ENCODE data around the gene CLIC5.

Gene CLIC5

GRCh38 chr6:45923831-45924391, 91.7 kb downstream of the CLIC5 start:
- no peak for DNase-seq

GRCh38 chr6:45922728-45923351, 92.8 kb downstream of the CLIC5 start:
- DNase-seq, result peak; percentile 55

- no peak for DNase-seq
Observed at GRCh38 chr6:45921691-45922281, 93.9 kb downstream of the CLIC5 start.

- DNase-seq, result no peak
Observed at GRCh38 chr6:45920819-45921511, 94.7 kb downstream of the CLIC5 start.

GRCh38 chr6:45917439-45917838, 98.2 kb downstream of the CLIC5 start:
- DNase-seq, result no peak

- no peak for DNase-seq
Observed at GRCh38 chr6:45916692-45917091, 99.0 kb downstream of the CLIC5 start.

GRCh38 chr6:45915780-45916468, 99.7 kb downstream of the CLIC5 start:
- DNase-seq, result no peak

GRCh38 chr6:45911691-45912090, 104.0 kb downstream of the CLIC5 start:
- no peak for DNase-seq

GRCh38 chr6:45903959-45904358, 111.7 kb downstream of the CLIC5 start:
- no peak for DNase-seq

GRCh38 chr6:45902984-45903383, 112.7 kb downstream of the CLIC5 start:
- DNase-seq, result no peak

GRCh38 chr6:45901767-45902650, 113.7 kb downstream of the CLIC5 start:
- no peak for DNase-seq

GRCh38 chr6:45900808-45901752, 114.6 kb downstream of the CLIC5 start:
- DNase-seq, result no peak

- no peak for DNase-seq
Observed at GRCh38 chr6:45899683-45899946, 116.0 kb downstream of the CLIC5 start.

- no peak for DNase-seq
Observed at GRCh38 chr6:45898941-45899682, 116.5 kb downstream of the CLIC5 start.

GRCh38 chr6:45896783-45897441, 118.7 kb downstream of the CLIC5 start:
- no peak for DNase-seq

GRCh38 chr6:45895569-45895968, 120.1 kb downstream of the CLIC5 start:
- no peak for DNase-seq

GRCh38 chr6:45892696-45893245, 122.9 kb downstream of the CLIC5 start:
- DNase-seq, result peak; percentile 44

GRCh38 chr6:45892196-45892595, 123.5 kb downstream of the CLIC5 start:
- DNase-seq, result no peak

- DNase-seq, result no peak
Observed at GRCh38 chr6:45886776-45887175, 128.9 kb downstream of the CLIC5 start.

GRCh38 chr6:45884336-45884735, 131.3 kb downstream of the CLIC5 start:
- no peak for DNase-seq

All from NCI-H1105 treated with DMSO at 0.1 percent for 48 hours (cell line).